ENCODE data around the gene CD6.

The CD6 gene

DNA sequence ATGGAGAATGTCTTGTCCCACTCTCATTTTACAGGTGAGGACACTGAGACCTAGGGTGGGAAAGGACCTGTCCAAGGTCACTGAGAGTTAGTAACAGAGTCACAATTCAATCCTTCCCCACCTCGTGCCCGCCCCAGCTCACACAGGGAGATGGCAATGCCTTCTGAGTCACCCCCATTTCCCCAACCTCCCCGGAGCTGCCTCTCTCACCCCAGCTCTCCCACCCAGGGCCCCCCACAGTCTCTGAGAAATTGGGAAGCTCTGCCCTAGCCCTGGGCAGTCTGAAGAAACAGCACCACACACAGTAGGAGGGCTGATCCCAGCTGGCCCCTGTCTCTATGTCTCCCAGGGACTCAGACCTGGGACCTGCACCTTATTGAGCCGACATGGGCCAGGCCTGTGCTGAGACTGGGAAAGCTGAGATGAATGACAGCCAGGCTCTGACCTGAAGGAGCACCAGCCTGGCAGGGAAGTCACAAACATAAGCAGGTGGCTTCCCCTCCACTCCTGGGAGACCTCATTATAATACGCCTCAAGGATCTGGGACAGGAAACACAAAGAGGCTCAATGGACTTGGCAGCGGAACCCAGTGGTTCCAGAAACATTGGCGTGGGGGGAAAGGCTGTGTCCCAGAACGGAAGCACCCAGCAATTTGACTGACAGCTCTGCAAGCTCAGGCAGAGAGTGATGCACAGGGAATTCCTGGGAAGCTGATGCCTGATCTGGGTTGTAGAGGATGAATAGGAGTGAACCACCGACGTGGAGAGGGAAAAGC is 51.0 kb downstream of the CD6 start:
- peak; percentile 87 for TF ChIP-seq GLIS1 (tag by site-specific recombination; IDR thresholded peaks at IDR 0.05)
- TF ChIP-seq ZNF555 (tag by site-specific recombination; conservative IDR thresholded peaks at IDR 0.05), result no peak
- peak; percentile 33 for TF ChIP-seq ZIC2 (tag by site-specific recombination; IDR thresholded peaks at IDR 0.05)
- ChIA-PET POLR2A (no interaction called here), CTCF (no interaction called here)
- Histone ChIP-seq H3K36me3 (ENCODE audit: control insufficient read depth in 2 of 2, insufficient read depth in 1 of 2, low read length in 2 of 2) (no peaks in the 10 kb centered on the region), H3K4me3 (ENCODE audit: low read depth, low read length) (no peak overlapping the region), H3K9me3 (ENCODE audit: control insufficient read depth, insufficient read depth, low read depth, low read length) (no peaks in the 10 kb centered on the region), H3K27ac (ENCODE audit: extremely low read depth, low read depth, low read length) (no peak overlapping the region), H3K4me1 (ENCODE audit: control insufficient read depth, insufficient read depth, low read length) (no peaks in the 10 kb centered on the region)

DNA sequence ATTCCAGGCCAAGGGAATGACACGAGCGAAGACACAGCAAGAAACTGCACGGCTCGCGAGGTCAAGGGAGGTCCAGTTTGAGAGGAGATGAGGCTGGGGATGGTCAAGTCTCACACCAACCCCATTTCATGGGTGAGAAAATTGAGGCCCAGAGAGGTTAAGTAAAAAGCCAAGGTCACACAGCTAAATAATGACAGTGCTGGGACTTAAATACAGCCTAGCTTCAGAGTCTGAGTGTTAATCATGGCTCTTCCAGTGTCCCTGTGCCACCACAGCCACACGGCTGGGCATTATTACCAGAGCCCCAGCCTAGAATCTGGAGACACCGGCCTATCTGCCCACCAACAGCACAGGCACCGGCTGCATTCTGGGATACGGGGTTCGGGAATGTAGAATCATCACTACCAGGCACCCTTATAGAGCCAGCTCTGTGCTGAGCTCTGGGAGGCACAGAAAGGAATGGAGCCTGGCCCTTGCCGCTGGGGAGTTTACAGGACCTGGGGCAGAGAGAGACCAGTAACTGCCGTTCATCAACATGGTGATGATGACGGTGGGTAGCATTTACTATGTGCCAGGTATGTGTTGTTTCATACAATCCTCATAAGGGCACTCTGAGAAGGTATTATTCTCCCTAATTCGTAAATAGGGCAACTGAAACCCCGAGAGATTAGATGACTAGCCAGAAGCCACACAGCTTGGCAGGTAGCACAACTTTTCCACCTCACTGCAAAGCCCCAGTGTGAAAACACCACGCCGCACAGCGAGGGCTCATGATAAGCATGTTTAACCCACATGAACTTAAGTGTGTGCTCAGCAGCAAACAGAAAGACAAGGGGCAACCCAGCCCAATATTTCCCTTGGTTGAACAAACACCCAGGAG is 51.8 kb downstream of the CD6 start:
- Histone ChIP-seq H3K4me1 (ENCODE audit: control insufficient read depth, insufficient read depth, low read length) (no peaks in the 10 kb centered on the region), H3K27ac (ENCODE audit: extremely low read depth, low read depth, low read length) (no peak overlapping the region), H3K9me3 (ENCODE audit: control insufficient read depth, insufficient read depth, low read depth, low read length) (no peaks in the 10 kb centered on the region), H3K36me3 (ENCODE audit: control insufficient read depth in 2 of 2, insufficient read depth in 1 of 2, low read length in 2 of 2) (no peaks in the 10 kb centered on the region), H3K4me3 (ENCODE audit: low read depth, low read length) (no peak overlapping the region)
- CTCF ChIA-PET, result no interaction called here
- POLR2A ChIA-PET, result no interaction called here
- peak; percentile 96 for TF ChIP-seq ZIC2 (tag by site-specific recombination; IDR thresholded peaks at IDR 0.05)
- no peak for TF ChIP-seq ZNF174 (tag by site-specific recombination; IDR thresholded peaks at IDR 0.05)
- no peak for TF ChIP-seq ZNF624 (tag by site-specific recombination; IDR thresholded peaks at IDR 0.05)
- 0 out of 2 replicates have a peak, but pooled peaks have one; percentile 41 for TF ChIP-seq ZNF768 (tag by site-specific recombination; IDR thresholded peaks at IDR 0.05)
- no peak for TF ChIP-seq KLF9 (tag by site-specific recombination; IDR thresholded peaks at IDR 0.05; ENCODE audit: low read depth)
- TF ChIP-seq MYNN (tag by site-specific recombination; IDR thresholded peaks at IDR 0.05; ENCODE audit: borderline replicate concordance), result no peak
- TF ChIP-seq ZNF658 (tag by site-specific recombination; IDR thresholded peaks at IDR 0.05), result no peak
- TF ChIP-seq ZNF776 (tag by site-specific recombination; IDR thresholded peaks at IDR 0.05; ENCODE audit: borderline replicate concordance), result no peak
- TF ChIP-seq, protein P1, sequence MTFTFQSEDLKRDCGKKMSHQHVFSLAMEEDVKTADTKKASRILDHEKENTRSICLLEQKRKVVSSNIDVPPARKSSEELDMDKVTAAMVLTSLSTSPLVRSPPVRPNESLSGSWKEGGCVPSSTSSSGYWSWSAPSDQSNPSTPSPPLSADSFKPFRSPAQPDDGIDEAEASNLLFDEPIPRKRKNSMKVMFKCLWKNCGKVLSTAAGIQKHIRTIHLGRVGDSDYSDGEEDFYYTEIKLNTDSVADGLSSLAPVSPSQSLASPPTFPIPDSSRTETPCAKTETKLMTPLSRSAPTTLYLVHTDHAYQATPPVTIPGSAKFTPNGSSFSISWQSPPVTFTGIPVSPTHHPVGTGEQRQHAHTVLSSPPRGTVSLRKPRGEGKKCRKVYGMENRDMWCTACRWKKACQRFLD (tag by site-specific recombination; IDR thresholded peaks at IDR 0.05), result no peak
- TF ChIP-seq BCL11B (tag by site-specific recombination; IDR thresholded peaks at IDR 0.05; ENCODE audit: low read depth), result no peak
- TF ChIP-seq, protein P2, sequence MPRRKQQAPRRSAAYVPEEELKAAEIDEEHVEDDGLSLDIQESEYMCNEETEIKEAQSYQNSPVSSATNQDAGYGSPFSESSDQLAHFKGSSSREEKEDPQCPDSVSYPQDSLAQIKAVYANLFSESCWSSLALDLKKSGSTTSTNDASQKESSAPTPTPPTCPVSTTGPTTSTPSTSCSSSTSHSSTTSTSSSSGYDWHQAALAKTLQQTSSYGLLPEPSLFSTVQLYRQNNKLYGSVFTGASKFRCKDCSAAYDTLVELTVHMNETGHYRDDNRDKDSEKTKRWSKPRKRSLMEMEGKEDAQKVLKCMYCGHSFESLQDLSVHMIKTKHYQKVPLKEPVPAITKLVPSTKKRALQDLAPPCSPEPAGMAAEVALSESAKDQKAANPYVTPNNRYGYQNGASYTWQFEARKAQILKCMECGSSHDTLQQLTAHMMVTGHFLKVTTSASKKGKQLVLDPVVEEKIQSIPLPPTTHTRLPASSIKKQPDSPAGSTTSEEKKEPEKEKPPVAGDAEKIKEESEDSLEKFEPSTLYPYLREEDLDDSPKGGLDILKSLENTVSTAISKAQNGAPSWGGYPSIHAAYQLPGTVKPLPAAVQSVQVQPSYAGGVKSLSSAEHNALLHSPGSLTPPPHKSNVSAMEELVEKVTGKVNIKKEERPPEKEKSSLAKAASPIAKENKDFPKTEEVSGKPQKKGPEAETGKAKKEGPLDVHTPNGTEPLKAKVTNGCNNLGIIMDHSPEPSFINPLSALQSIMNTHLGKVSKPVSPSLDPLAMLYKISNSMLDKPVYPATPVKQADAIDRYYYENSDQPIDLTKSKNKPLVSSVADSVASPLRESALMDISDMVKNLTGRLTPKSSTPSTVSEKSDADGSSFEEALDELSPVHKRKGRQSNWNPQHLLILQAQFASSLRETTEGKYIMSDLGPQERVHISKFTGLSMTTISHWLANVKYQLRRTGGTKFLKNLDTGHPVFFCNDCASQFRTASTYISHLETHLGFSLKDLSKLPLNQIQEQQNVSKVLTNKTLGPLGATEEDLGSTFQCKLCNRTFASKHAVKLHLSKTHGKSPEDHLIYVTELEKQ (tag by site-specific recombination; IDR thresholded peaks at IDR 0.05; ENCODE audit: borderline replicate concordance), result no peak
- TF ChIP-seq, protein P3, sequence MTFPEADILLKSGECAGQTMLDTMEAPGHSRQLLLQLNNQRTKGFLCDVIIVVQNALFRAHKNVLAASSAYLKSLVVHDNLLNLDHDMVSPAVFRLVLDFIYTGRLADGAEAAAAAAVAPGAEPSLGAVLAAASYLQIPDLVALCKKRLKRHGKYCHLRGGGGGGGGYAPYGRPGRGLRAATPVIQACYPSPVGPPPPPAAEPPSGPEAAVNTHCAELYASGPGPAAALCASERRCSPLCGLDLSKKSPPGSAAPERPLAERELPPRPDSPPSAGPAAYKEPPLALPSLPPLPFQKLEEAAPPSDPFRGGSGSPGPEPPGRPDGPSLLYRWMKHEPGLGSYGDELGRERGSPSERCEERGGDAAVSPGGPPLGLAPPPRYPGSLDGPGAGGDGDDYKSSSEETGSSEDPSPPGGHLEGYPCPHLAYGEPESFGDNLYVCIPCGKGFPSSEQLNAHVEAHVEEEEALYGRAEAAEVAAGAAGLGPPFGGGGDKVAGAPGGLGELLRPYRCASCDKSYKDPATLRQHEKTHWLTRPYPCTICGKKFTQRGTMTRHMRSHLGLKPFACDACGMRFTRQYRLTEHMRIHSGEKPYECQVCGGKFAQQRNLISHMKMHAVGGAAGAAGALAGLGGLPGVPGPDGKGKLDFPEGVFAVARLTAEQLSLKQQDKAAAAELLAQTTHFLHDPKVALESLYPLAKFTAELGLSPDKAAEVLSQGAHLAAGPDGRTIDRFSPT (tag by site-specific recombination; IDR thresholded peaks at IDR 0.05), result no peak

All from HEK293 (cell line).